ENCODE results near the gene TMC8.

TMC8 gene

DNA sequence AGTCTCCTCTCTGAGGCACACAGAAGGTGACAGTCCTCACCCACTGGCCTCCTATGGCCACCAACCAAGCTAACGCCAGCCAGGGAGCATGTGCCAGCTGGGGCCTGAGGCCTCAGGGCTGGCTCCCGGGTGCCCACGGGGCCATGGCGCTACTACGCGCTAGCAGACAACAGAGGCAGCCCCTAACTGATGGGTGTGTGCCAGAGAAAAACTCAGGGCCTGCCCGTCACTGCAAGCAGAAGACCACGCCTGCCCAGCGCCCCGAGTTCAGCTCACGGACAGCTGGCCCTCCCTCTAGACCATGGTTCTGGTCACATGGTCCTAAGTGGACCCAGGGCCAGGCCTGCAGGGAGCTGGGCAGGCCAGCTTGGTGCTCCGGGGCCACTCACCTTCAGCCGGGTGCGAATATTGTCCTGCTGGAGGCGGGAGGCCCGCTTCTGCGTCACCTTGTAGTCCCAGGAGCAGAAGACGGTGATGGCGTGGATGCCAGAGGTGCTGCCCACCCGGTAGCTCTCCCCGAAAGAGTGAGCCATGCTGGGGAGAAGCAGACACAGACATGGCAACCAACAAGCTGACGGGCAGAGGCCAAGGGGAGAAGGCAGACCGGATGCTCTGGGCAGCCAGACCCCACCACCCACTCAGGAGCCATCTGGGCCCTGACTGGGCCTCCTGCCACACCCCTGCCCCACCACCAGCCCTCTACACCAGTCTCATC is 8.2 kb upstream of the TMC8 start:
- Histone ChIP-seq H3K9ac (ENCODE audit: low read length) (peak overlapping the region; percentile 20; the same call in 1 of the 2 replicates), H4K20me1 (ENCODE audit: low read depth, low read length) (no peaks in the 10 kb centered on the region; the same call in 1 of the 2 replicates), H3K27ac (ENCODE audit: low read depth, low read length) (peak overlapping the region; percentile 37; the same call in 1 of the 2 replicates)

DNA sequence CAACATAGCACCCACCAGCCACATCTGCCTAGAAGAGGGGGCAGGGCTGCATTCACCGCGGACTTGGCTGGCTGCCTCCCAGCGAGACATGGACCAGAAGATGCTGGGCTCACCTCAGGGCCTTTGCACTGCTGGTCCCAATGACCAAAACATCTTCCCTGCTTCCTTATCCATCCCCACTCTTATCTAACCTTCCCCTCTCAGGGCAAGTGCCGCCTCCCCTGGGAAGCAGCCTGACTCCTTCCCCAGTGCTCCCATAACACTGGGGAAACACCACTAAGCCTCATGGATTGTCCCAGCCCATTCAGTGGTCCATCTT is 7.7 kb upstream of the TMC8 start:
- Histone ChIP-seq H3K27me3 (ENCODE audit: low read length) (no peaks in the 10 kb centered on the region), H3K79me2 (ENCODE audit: insufficient read depth, low read length) (peaks cover 30% of the 10 kb centered on the region), H3K9me3 (ENCODE audit: insufficient read depth, low read length) (no peaks in the 10 kb centered on the region), H3K4me2 (ENCODE audit: low read depth, low read length, poor library complexity, severe bottlenecking) (no peak overlapping the region), H3K9me2 (replicated peaks; ENCODE audit: insufficient read depth, low read length) (no peaks in the 10 kb centered on the region), H3F3A (ENCODE audit: insufficient read depth) (peaks cover 10% of the 10 kb centered on the region), H4K20me1 (ENCODE audit: low read depth, low read length) (no peaks in the 10 kb centered on the region; the same call in 1 of the 2 replicates), H3K27ac (ENCODE audit: low read depth, low read length) (no peak overlapping the region), H3K9ac (ENCODE audit: low read length) (no peak overlapping the region), H3K4me3 (ENCODE audit: insufficient read depth, low read length, poor library complexity, severe bottlenecking) (no peak overlapping the region), H3K36me3 (ENCODE audit: low read length) (peaks cover 5% of the 10 kb centered on the region), H2AFZ (ENCODE audit: low read depth, low read length, severe bottlenecking) (no peak overlapping the region)
- no peak for TF ChIP-seq EZH2phosphoT487 (conservative IDR thresholded peaks at IDR 0.05; ENCODE audit: low read length)
- TF ChIP-seq, protein P1, sequence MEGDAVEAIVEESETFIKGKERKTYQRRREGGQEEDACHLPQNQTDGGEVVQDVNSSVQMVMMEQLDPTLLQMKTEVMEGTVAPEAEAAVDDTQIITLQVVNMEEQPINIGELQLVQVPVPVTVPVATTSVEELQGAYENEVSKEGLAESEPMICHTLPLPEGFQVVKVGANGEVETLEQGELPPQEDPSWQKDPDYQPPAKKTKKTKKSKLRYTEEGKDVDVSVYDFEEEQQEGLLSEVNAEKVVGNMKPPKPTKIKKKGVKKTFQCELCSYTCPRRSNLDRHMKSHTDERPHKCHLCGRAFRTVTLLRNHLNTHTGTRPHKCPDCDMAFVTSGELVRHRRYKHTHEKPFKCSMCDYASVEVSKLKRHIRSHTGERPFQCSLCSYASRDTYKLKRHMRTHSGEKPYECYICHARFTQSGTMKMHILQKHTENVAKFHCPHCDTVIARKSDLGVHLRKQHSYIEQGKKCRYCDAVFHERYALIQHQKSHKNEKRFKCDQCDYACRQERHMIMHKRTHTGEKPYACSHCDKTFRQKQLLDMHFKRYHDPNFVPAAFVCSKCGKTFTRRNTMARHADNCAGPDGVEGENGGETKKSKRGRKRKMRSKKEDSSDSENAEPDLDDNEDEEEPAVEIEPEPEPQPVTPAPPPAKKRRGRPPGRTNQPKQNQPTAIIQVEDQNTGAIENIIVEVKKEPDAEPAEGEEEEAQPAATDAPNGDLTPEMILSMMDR (IDR thresholded peaks at IDR 0.05; ENCODE audit: insufficient read depth, low read length, poor library complexity, severe bottlenecking) = no peak

More for the DNA sequence above, 8.2 kb upstream of the TMC8 start:
- Histone ChIP-seq H3K79me2 (ENCODE audit: insufficient read depth, low read length) (peaks cover 25% of the 10 kb centered on the region), H3K4me3 (ENCODE audit: insufficient read depth, low read length, poor library complexity, severe bottlenecking) (no peak overlapping the region), H3K9me2 (replicated peaks; ENCODE audit: insufficient read depth, low read length) (no peaks in the 10 kb centered on the region), H2AFZ (ENCODE audit: low read depth, low read length, severe bottlenecking) (no peak overlapping the region), H3K36me3 (ENCODE audit: low read length) (peaks cover 5% of the 10 kb centered on the region), H3F3A (ENCODE audit: insufficient read depth) (peaks cover 5% of the 10 kb centered on the region), H3K9me3 (ENCODE audit: insufficient read depth, low read length) (no peaks in the 10 kb centered on the region), H3K4me2 (ENCODE audit: low read depth, low read length, poor library complexity, severe bottlenecking) (peak overlapping the region; percentile 26), H3K27me3 (ENCODE audit: low read length) (no peaks in the 10 kb centered on the region)
- no peak for TF ChIP-seq EZH2phosphoT487 (conservative IDR thresholded peaks at IDR 0.05; ENCODE audit: low read length)
- TF ChIP-seq, protein P1 (IDR thresholded peaks at IDR 0.05; ENCODE audit: insufficient read depth, low read length, poor library complexity, severe bottlenecking) = no peak

DNA sequence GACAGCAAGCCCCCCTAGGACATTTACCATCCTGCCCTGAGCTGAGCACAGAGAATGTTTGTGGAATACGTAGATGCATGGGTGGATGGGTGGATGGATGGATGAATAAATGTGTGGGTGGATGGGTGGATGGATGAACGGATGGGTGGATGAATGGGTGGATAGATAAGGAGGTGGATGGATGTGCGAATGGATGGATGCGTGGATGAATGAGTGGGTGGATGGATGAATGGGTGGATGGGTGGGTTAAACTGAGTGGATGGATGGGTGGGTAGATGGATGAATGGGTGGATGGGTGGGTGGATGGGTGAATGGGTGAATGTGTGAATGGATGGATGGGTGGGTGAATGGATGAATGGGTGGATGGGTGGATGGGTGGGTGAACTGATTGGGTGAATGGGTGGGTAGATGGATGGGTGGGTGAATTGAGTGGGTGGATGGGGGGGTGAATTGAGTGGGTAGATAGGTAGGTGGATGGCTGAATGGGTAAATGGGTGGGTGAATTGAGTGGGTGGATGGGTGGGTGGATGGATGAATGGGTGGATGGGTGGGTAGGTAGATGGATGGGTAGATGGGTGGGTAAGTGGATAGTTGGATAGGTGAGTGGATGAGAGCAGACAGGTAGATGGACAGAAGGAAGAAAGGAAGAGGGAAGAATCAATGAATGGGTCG is 7.2 kb upstream of the TMC8 start:
- Histone ChIP-seq H3K9ac (ENCODE audit: low read length) (no peak overlapping the region), H3K27ac (ENCODE audit: low read depth, low read length) (peak overlapping the region; percentile 95; the same call in 1 of the 2 replicates), H2AFZ (ENCODE audit: low read depth, low read length, severe bottlenecking) (no peak overlapping the region), H3K9me2 (replicated peaks; ENCODE audit: insufficient read depth, low read length) (no peaks in the 10 kb centered on the region), H3K9me3 (ENCODE audit: insufficient read depth, low read length) (no peaks in the 10 kb centered on the region), H3F3A (ENCODE audit: insufficient read depth) (peaks cover 11% of the 10 kb centered on the region), H3K4me2 (ENCODE audit: low read depth, low read length, poor library complexity, severe bottlenecking) (no peak overlapping the region), H3K79me2 (ENCODE audit: insufficient read depth, low read length) (peaks cover 31% of the 10 kb centered on the region), H3K36me3 (ENCODE audit: low read length) (peaks cover 5% of the 10 kb centered on the region), H3K27me3 (ENCODE audit: low read length) (no peaks in the 10 kb centered on the region), H3K4me3 (ENCODE audit: insufficient read depth, low read length, poor library complexity, severe bottlenecking) (no peak overlapping the region), H4K20me1 (ENCODE audit: low read depth, low read length) (no peaks in the 10 kb centered on the region; the same call in 1 of the 2 replicates)
- TF ChIP-seq, protein P1 (IDR thresholded peaks at IDR 0.05; ENCODE audit: insufficient read depth, low read length, poor library complexity, severe bottlenecking) = no peak
- no peak for TF ChIP-seq EZH2phosphoT487 (conservative IDR thresholded peaks at IDR 0.05; ENCODE audit: low read length)
